H1 (cell line): Measurements from ENCODE around the gene TP53I13. TPM values are rescaled to one million over a fixed set of nuclear protein-coding genes. Genes with fewer than 3 reads are reported as not detected.

Source experiments
- CTCF ChIA-PET: fragments of 300-600 bp; sonication (Branson Sonifier 250); formaldehyde crosslinking; loops from one replicate; lab custom pipeline; 2021; ENCODE audit not compliant: partially characterized antibody; lab: Charles Lee
- POLR2A ChIA-PET: fragments of 300-600 bp; sonication (Branson Sonifier 250); formaldehyde crosslinking; loops from one replicate; lab custom pipeline; 2021; ENCODE audit warnings: inconsistent platforms; ENCODE audit not compliant: partially characterized antibody; lab: Charles Lee
- DNase-seq, 2 experiments: peaks; one replicate each; pipeline versions ENCODE4 v3.0.0 to v3.0.0-alpha.2; 2010 to 2022; ENCODE audit warnings: low spot score in 2 of 2, low read depth in 1 of 2, mixed read lengths in 1 of 2
- FAIRE-seq: peaks from 2 replicates; lab custom pipeline; 2011; peaks lifted over from hg19 to GRCh38; lab: Jason Lieb, UNC
- H2AFZ ChIP-seq: 2 replicates; pipeline ENCODE4 v1.8.1; 2012; ENCODE audit warnings: low read length, inconsistent platforms
- H2AK5ac ChIP-seq: 2 replicates; pipeline ENCODE4 v1.6.1; 2013; ENCODE audit warnings: low read depth, low read length
- H2BK120ac ChIP-seq: replicated peaks from 2 replicates; pipeline ENCODE3; 2013; ENCODE audit warnings: low read depth, low read length, inconsistent platforms
- H2BK12ac ChIP-seq: 2 replicates; pipeline ENCODE4 v1.6.1; 2013; ENCODE audit warnings: low read depth, low read length
- H2BK15ac ChIP-seq: 2 replicates; pipeline ENCODE4 v1.6.1; 2013; ENCODE audit warnings: low read length
- H2BK20ac ChIP-seq: 2 replicates; pipeline ENCODE4 v1.6.1; 2013; ENCODE audit warnings: low read length
- H2BK5ac ChIP-seq: 2 replicates; pipeline ENCODE4 v1.6.1; 2013; ENCODE audit warnings: low read depth, low read length
- H3K14ac ChIP-seq: 2 replicates; pipeline ENCODE4 v1.6.1; 2013; ENCODE audit warnings: inconsistent platforms; ENCODE audit not compliant: insufficient read length
- H3K18ac ChIP-seq: 2 replicates; pipeline ENCODE4 v1.6.1; 2013; ENCODE audit warnings: low read length; ENCODE audit errors: extremely low read depth
- H3K23ac ChIP-seq: 2 replicates; pipeline ENCODE4 v1.6.1; 2013; ENCODE audit warnings: inconsistent platforms; ENCODE audit not compliant: insufficient read length
- H3K23me2 ChIP-seq: 2 replicates; pipeline ENCODE4 v1.6.1; 2013; ENCODE audit warnings: low read depth, low read length
- H3K27ac ChIP-seq: 2 replicates; pipeline ENCODE4 v1.6.1; 2011; ENCODE audit warnings: low read depth, low read length, inconsistent platforms
- H3K27me3 ChIP-seq, 4 experiments: replicated peaks in 1 of 4; 1 replicate in 1 of 4; 2 replicates in 3 of 4; pipeline versions ENCODE4 v1.6.1 to v1.8.1; 2011 to 2013; ENCODE audit warnings: low read length in 3 of 4, mild to moderate bottlenecking in 3 of 4, inconsistent platforms in 2 of 4, mixed read lengths in 2 of 4, moderate library complexity in 1 of 4; ENCODE audit not compliant: control insufficient read depth in 3 of 4, insufficient read depth in 3 of 4; ENCODE audit errors: extremely low read depth in 1 of 4
- H3K36me3 ChIP-seq, 4 experiments: 2 replicates each; pipeline versions ENCODE4 v1.6.1 to v1.8.1; 2011 to 2013; ENCODE audit warnings: mild to moderate bottlenecking in 4 of 4, low read length in 3 of 4, moderate library complexity in 2 of 4, control low read depth in 1 of 4, inconsistent platforms in 1 of 4; ENCODE audit not compliant: insufficient read depth in 4 of 4, control insufficient read depth in 2 of 4
- H3K4ac ChIP-seq: replicated peaks from 2 replicates; pipeline ENCODE3; 2013; ENCODE audit warnings: low read length, low read depth, mixed read lengths, inconsistent platforms; ENCODE audit not compliant: insufficient read length
- H3K4me1 ChIP-seq, 4 experiments: replicated peaks in 1 of 4; 1 replicate in 1 of 4; 2 replicates in 3 of 4; pipeline versions ENCODE4 v1.6.1 to v1.8.1; 2011 to 2013; ENCODE audit warnings: low read length in 3 of 4, inconsistent platforms in 2 of 4, mixed read lengths in 1 of 4; ENCODE audit not compliant: insufficient read depth in 4 of 4, control insufficient read depth in 3 of 4
- H3K4me2 ChIP-seq, 2 experiments: 2 replicates each; pipeline versions ENCODE4 v1.6.1 to v1.8.1; 2011 to 2013; ENCODE audit warnings: low read depth in 2 of 2, low read length in 2 of 2, control low read depth in 1 of 2, inconsistent platforms in 1 of 2, mild to moderate bottlenecking in 1 of 2; ENCODE audit not compliant: insufficient read depth in 1 of 2
- H3K4me3 ChIP-seq, 4 experiments: fragments of 200-600, 300-600 bp in 1 of 4; sonication (generic), shearing (Covaris generic), sonication (Bioruptor Twin) in 1 of 4; 2 replicates each; pipeline versions ENCODE4 v1.5.1 to v1.8.1; 2011 to 2016; ENCODE audit warnings: low read length in 4 of 4, low read depth in 3 of 4, control low read depth in 2 of 4, inconsistent platforms in 2 of 4, mild to moderate bottlenecking in 2 of 4, mixed read lengths in 1 of 4, moderate library complexity in 1 of 4; ENCODE audit not compliant: insufficient read depth in 2 of 4; ENCODE audit errors: extremely low read depth in 1 of 4
- H3K56ac ChIP-seq: replicated peaks from 2 replicates; pipeline ENCODE3; 2013; ENCODE audit warnings: low read depth, mild to moderate bottlenecking, mixed read lengths, low read length, inconsistent platforms; ENCODE audit not compliant: insufficient read length
- H3K79me1 ChIP-seq: 2 replicates; pipeline ENCODE4 v1.6.1; 2013; ENCODE audit warnings: low read depth, low read length, control low read depth
- H3K79me2 ChIP-seq, 2 experiments: 2 replicates each; pipeline versions ENCODE4 v1.6.1 to v1.8.1; 2012 to 2013; ENCODE audit warnings: low read length in 2 of 2, mild to moderate bottlenecking in 2 of 2, inconsistent platforms in 1 of 2; ENCODE audit not compliant: insufficient read depth in 2 of 2, control insufficient read depth in 1 of 2
- H3K9ac ChIP-seq, 4 experiments: replicated peaks in 1 of 4; 1 replicate in 1 of 4; 2 replicates in 3 of 4; pipeline versions ENCODE4 v1.6.1 to v1.8.1; 2011 to 2013; ENCODE audit warnings: low read depth in 3 of 4, low read length in 3 of 4, control low read depth in 2 of 4, mild to moderate bottlenecking in 2 of 4, moderate library complexity in 2 of 4, inconsistent platforms in 1 of 4; ENCODE audit errors: extremely low read depth in 1 of 4
- H3K9me3 ChIP-seq, 2 experiments: 2 replicates each; pipeline versions ENCODE4 v1.6.1 to v1.8.1; 2012 to 2013; ENCODE audit warnings: mild to moderate bottlenecking in 2 of 2, moderate library complexity in 2 of 2, control low read depth in 1 of 2, inconsistent platforms in 1 of 2, low read depth in 1 of 2, low read length in 1 of 2, mixed read lengths in 1 of 2; ENCODE audit not compliant: insufficient read depth in 2 of 2
- H4K20me1 ChIP-seq, 2 experiments: replicated peaks in 1 of 2; 2 replicates each; pipeline versions ENCODE3 to v1.8.1; 2011 to 2013; ENCODE audit warnings: inconsistent platforms in 2 of 2, low read length in 2 of 2, mild to moderate bottlenecking in 1 of 2; ENCODE audit not compliant: insufficient read depth in 2 of 2, control insufficient read depth in 1 of 2
- H4K5ac ChIP-seq: 2 replicates; pipeline ENCODE4 v1.6.1; 2013; ENCODE audit warnings: low read length, low read depth, mixed read lengths, inconsistent platforms; ENCODE audit not compliant: insufficient read length
- H4K8ac ChIP-seq: 2 replicates; pipeline ENCODE4 v1.8.0; 2013; ENCODE audit warnings: mild to moderate bottlenecking, moderate library complexity, low read length, inconsistent platforms; ENCODE audit not compliant: insufficient read depth; ENCODE audit errors: extremely low read depth
- H4K91ac ChIP-seq: replicated peaks from 2 replicates; pipeline ENCODE3; 2013; ENCODE audit warnings: low read length, mixed read lengths, inconsistent platforms; ENCODE audit not compliant: insufficient read length
- CTBP2 ChIP-seq: IDR thresholded peaks from 2 replicates; pipeline ENCODE4 v1.7.0; 2011; ENCODE audit warnings: borderline replicate concordance, mild to moderate bottlenecking, moderate library complexity, mixed read lengths, low read length; ENCODE audit not compliant: insufficient read depth, insufficient read length
- HDAC6 ChIP-seq: IDR thresholded peaks from one replicate; pipeline ENCODE4 v1.7.1; 2012; ENCODE audit warnings: low read depth, mild to moderate bottlenecking, inconsistent platforms, low read length, moderate library complexity
- JUND ChIP-seq: IDR thresholded peaks from 2 replicates; pipeline ENCODE4 v1.6.1; 2011; ENCODE audit warnings: mild to moderate bottlenecking, improper control_type of control experiment, low read length
- KDM5A ChIP-seq: fragments of 200-600 bp; IDR thresholded peaks from 2 replicates; pipeline ENCODE4 v1.7.1; 2012; ENCODE audit warnings: mild to moderate bottlenecking, low read length, inconsistent platforms, mixed read lengths
- NANOG ChIP-seq: IDR thresholded peaks from 2 replicates; pipeline ENCODE4 v1.6.1; 2011; ENCODE audit warnings: low read length, low read depth, mild to moderate bottlenecking, inconsistent platforms; ENCODE audit not compliant: insufficient read depth, poor library complexity, severe bottlenecking
- POLR2AphosphoS5 ChIP-seq: IDR thresholded peaks from 2 replicates; pipeline ENCODE4 v1.6.1; 2011; ENCODE audit warnings: low read depth, low read length
- SP1 ChIP-seq: IDR thresholded peaks from 2 replicates; pipeline ENCODE4 v1.6.1; 2011; ENCODE audit warnings: low read depth, low read length
- SP4 ChIP-seq: IDR thresholded peaks from 2 replicates; pipeline ENCODE4 v1.6.1; 2012; ENCODE audit warnings: low read length, inconsistent platforms
- WGBS, 2 experiments: shearing (Covaris generic) in 1 of 2; methylation state at CpG; one replicate each; pipeline versions ENCODE4 v1.1.6 to v1.1.7; 2013 to 2015; ENCODE audit warnings: low lambda C conversion rate in 2 of 2, mixed read lengths in 2 of 2, inconsistent platforms in 1 of 2, low coverage in 1 of 2, missing lambda C conversion rate in 1 of 2; ENCODE audit not compliant: insufficient replicate concordance in 2 of 2, insufficient coverage in 1 of 2, insufficient read length in 1 of 2; ENCODE audit errors: extremely low coverage in 1 of 2, missing lambda C conversion rate in 1 of 2; 5-methylcytosine and 5-hydroxymethylcytosine counted together
- polyA plus RNA-seq, 7 experiments: library from polyadenylated mRNA; depleted of rRNA in 3 of 7; stranded (reverse) in 5 of 7; unstranded in 2 of 7; fragments of >200 nt in 5 of 7; fragments of 200-250 nt in 2 of 7; gene quantifications; 1 replicate in 5 of 7; 2 replicates in 1 of 7; 4 replicates in 1 of 7; pipeline versions ENCODE4 v1.2.1 to v1.2.3, GENCODE V29; 2011 to 2013; ENCODE audit warnings: missing spikeins in 2 of 7, mixed read lengths in 2 of 7
- total RNA-seq: library from RNA; stranded (reverse); fragmentation: NEBNext Ultra II Directional; extraction: Animal tissue kit (Norgen Biotek cat#: 25700); gene quantifications from 2 replicates; pipeline ENCODE4 v1.2.1, GENCODE V29; 2021
- TF ChIP-seq, protein P1 (sequence below), 3 experiments: IDR thresholded peaks; 1 replicate in 2 of 3; 2 replicates in 1 of 3; pipeline versions ENCODE4 v1.5.1 to v1.6.1; 2011; ENCODE audit warnings: low read length in 3 of 3, mild to moderate bottlenecking in 3 of 3, inconsistent platforms in 2 of 3, low read depth in 1 of 3, moderate library complexity in 1 of 3; ENCODE audit not compliant: insufficient read depth in 1 of 3; ENCODE audit errors: control extremely low read depth in 1 of 3

TP53I13 gene
- total and polyA plus RNA-seq, 2 of the 8 experiments (the other 6 are each of a cell fraction or from before 2014, with no cell fraction given): 22.4 to 35.7 TPM

DNA sequence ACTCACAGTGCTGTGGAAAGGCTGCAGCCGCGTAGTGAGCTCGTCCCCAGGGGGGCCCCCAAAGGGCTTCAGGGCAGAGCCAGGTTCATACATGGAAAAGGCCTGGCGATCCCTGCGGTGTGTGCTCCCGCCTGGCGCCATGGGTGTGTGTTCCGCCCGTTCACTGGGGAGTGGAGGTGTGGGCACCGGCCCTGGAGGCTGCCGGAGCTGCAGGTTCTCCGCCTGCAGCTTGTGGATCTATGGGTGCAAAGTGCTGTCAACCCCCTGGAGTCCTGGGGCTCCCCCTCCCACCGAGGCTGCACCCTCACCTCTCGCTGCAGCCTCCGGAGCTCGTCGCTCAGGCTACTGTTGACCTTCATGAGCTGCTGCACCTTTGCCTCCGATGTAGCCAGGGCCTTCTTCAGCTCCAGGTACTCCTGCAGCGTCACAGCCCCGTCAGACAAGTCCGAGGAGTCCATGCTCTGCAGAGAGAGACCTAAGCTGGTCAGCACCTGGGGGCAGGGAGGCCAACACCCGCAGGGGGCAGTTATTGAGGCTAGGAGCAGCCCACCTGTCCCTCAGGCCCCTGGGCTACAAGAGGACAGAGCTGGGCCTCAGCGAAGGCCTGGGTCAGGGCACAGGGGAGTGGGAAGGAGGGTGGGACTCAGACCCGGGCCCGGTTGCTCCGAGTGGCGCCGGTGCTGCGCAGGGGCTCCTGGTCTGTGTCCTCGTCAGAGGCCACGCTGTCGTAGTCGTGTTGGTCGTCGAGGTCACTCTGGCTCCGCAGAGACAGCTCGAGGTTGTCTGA, 7.9 kb downstream of the TP53I13 start:
- Histone ChIP-seq H2BK5ac (no peak overlapping the region), H3K27ac (no peak overlapping the region), H3K9me3 (no peaks in the 10 kb centered on the region), H3K4me2 (no peak overlapping the region), H2AFZ (no peak overlapping the region), H2BK20ac (no peak overlapping the region), H3K9ac (no peak overlapping the region), H3K18ac (no peak overlapping the region), H2BK12ac (no peak overlapping the region), H3K23me2 (no peaks in the 10 kb centered on the region; the same call in 1 of the 2 replicates), H4K91ac (no peak overlapping the region), H4K20me1 (peaks cover 0 to 5% of the 10 kb centered on the region in 2 experiments), H3K23ac (no peak overlapping the region), H2BK15ac (no peak overlapping the region), H2AK5ac (no peak overlapping the region), H3K56ac (no peak overlapping the region), H2BK120ac (no peak overlapping the region), H4K5ac (no peak overlapping the region), H3K4ac (no peak overlapping the region), H3K14ac (no peak overlapping the region), H3K79me1 (no peaks in the 10 kb centered on the region), H3K4me3 (no peak overlapping the region), H4K8ac (no peak overlapping the region; the same call in 1 of the 2 replicates), H3K27me3 (peaks cover 0 to 7% (median 3%) of the 10 kb centered on the region in 4 experiments; a peak in 2 of 7 replicates), H3K36me3 (peaks cover 9 to 30% (median 15%) of the 10 kb centered on the region in 4 experiments; a peak in 6 of 8 replicates), H3K4me1 (no peaks in the 10 kb centered on the region; a peak in 1 of 7 replicates), H3K79me2 (no peaks in the 10 kb centered on the region)
- no peak for FAIRE-seq
- WGBS, 2 experiments: 92% methylated on average over 34 of the region's 37 CpGs; no CpG with 5 or more reads in 1 of the 2 experiments
- no peak for DNase-seq
- POLR2A ChIA-PET: interaction anchor here (1.2 to 2.8 kb wide), 3 partner anchors 12 to 21 kb away, joined by 3 to 12 read pairs (median 8); partner anchors contain the start of gene ANKRD13B
- CTCF ChIA-PET: interaction anchor here (0.9 to 15.3 kb wide), 8 partner anchors 7 to 207 kb away, joined by 3 to 193 read pairs (median 9); partner anchors contain the start of genes ABHD15, ANKRD13B and CORO6
- TF ChIP-seq POLR2AphosphoS5 (no peak), HDAC6 (no peak), SP4 (no peak), CTBP2 (no peak), JUND (no peak), SP1 (no peak), NANOG (no peak), KDM5A (no peak)
- TF ChIP-seq, protein P1, sequence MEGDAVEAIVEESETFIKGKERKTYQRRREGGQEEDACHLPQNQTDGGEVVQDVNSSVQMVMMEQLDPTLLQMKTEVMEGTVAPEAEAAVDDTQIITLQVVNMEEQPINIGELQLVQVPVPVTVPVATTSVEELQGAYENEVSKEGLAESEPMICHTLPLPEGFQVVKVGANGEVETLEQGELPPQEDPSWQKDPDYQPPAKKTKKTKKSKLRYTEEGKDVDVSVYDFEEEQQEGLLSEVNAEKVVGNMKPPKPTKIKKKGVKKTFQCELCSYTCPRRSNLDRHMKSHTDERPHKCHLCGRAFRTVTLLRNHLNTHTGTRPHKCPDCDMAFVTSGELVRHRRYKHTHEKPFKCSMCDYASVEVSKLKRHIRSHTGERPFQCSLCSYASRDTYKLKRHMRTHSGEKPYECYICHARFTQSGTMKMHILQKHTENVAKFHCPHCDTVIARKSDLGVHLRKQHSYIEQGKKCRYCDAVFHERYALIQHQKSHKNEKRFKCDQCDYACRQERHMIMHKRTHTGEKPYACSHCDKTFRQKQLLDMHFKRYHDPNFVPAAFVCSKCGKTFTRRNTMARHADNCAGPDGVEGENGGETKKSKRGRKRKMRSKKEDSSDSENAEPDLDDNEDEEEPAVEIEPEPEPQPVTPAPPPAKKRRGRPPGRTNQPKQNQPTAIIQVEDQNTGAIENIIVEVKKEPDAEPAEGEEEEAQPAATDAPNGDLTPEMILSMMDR (IDR thresholded peaks at IDR 0.05; ENCODE audit: control extremely low read depth in 1 of 3, insufficient read depth in 1 of 3, low read depth in 1 of 3, low read length in 3 of 3): no peak
